ENCODE results near the gene SLC6A1.
"Not testable (repeated sequence)": the region's sequence is repeated elsewhere in the genome, so short reads cannot be mapped to it uniquely, and the experiment has no call there.

Gene SLC6A1

DNA sequence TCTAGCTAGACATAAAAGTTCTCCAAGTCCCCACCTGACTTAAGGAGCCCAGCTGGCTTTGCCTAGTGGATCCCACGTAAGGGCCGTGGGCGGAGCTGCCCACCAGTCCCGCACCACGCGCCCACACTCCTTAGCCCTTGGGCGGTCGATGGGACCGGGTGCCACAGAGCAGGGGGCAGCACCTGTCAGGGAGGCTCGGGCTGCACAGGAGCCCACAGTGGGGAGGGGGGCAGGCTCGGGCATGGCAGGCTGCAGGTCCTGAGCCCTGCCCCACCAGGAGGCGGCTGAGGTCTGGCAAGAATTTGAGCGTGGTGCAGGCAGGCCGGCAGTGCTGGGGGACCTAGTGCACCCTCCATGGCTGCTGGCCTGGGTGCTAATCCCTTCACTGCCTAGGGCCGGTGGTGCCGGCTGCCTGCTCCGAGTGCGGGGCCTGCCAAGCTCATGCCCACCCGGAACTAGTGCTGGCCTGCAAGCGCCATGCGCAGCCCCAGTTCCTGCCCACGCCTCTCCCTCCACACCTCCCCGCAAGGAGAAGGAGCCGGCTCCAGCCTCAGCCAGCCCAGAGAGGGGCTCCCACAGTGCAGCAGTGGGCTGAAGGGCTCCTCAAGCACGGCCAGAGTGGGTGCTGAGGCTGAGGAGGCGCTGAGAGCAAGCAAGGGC lies 78.7 kb downstream of the SLC6A1 start:
- DNase-seq, result no peak

- no peak for DNase-seq
These were observed 80.1 kb downstream of the SLC6A1 start for GRCh38 chr3:11072631-11073030.

DNA sequence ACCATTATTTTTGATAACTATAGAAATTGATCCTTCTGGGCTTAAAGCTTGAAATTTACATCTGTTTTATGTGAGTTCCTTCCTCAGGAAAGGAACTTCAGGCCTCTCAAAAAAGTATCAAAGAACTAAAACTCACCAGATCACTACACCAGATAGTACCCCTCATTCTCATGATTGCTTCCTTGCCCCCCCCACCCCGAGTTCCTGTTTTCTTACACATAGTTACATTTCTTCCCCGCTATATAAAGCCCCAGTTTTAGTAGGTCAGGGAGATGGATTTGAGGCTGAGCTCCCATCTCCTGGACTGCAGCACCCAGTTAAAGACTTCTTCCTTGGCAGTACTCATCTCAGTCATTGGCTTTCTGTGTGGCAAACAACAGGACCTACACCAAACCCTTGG lies 81.5 kb downstream of the SLC6A1 start:
- no peak for DNase-seq

GRCh38 chr3:11074451-11074850 lies 81.9 kb downstream of the SLC6A1 start:
- DNase-seq, result no peak

DNA sequence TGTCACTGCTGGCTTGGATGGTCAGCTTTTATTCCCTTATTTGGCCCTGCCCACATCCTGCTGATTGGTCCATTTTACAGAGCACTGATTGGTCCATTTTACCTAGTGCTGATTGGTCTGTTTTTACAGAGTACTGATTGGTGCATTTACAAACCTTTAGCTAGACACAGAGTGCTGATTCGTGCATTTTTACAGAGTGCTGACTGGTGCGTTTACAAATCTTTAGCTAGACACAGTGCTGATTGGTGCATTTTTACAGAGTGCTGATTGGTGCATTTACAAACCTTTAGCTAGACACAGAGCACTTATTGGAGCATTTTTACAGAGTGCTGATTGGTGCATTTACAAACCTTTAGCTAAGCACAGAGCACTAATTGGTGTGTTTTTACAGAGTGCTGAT lies 82.6 kb downstream of the SLC6A1 start:
- DNase-seq, result not testable (repeated sequence)

DNA sequence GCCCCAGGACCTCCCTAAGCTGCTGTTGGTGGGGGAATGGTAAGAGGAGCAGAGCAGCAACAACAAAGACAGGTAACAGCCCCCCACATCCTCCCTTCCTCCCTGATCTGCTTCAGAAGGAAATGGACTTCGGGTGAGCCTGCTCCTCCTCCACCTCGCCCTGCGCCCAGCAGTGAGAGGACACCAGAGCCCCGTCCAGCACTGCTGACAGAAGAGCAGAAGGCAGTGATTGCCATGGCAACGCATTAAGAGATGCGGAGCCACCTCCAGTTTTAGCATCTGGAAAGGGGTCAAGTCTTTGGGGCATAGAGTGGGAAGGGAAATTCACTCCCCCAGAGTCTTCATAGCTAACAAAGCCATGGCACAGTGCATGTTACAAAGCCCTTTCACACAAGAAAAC lies 84.2 kb downstream of the SLC6A1 start:
- DNase-seq, result no peak

- DNase-seq, result no peak
These were observed 84.9 kb downstream of the SLC6A1 start for GRCh38 chr3:11077466-11077865.

DNA sequence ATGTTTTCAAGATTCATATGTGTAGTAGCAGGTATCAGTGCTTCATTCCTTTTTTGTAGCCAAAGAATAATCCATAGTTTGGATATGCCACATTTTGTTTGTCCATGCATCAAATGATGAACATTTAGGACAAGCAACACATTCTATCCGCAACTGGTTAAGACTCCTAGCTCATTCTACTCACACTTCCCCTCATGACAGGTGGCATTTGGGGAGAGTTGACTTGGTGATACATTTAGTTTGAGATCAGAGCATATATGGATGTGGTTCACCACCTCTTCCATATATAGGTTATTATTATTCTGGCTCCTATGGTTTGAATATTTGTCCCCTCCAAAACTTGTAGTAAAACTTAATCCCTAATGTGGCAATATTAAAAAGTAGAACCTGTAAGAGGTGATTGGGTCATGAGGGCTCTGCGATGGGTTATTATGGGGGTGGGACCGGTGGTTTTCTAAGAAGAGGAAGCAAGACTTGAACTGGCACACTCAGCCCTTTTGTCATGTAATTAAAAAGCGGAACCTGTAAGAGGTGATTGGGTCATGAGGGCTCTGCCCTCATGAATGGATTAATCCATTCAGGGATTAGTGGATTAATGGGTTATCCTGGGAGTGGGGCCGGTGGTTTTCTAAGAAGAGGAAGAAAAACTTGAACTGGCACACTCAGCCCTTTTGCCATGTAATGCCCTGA lies 86.4 kb downstream of the SLC6A1 start:
- DNase-seq, result no peak

DNA sequence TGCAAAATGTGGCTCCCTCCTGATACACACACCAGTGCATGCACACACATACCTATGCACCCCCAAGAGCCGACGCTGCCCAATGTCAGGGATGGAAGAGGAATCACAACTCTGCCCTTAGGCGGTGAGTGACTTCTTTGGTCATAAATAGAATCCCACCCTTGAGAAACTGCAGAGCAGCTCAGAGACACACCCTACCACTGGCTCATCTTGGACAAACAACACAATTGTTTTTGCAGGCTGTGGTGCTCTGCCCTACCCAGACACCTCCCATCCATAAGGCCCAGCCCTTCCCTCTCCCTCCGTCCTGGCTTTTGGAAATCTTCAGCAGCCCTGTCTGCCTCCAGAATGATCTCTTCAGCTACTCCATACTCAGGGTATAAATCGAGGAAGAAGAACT lies 87.9 kb downstream of the SLC6A1 start:
- DNase-seq, result no peak

DNA sequence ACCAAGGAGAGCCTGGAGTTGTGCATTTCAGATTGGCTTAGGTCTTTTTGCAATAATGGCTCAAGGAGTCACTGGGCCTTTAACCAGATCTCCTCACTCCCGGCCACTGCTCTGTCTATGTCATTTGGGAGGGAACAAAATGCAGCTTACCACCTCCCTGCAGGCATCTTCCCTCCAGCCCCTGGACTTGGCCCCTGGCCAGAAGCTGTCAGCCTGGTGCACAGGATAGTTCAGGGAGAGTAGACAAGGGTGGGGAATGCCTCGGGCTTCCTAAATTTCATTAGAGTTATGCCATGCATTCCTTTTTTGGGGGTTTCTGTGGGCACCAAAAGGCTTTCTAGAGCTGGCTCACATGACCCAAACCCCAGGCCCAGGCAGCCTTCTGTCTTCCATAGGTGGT lies 91.5 kb downstream of the SLC6A1 start:
- DNase-seq, result no peak

- no peak for DNase-seq
These were observed 92.1 kb downstream of the SLC6A1 start for GRCh38 chr3:11084677-11085076.

DNA sequence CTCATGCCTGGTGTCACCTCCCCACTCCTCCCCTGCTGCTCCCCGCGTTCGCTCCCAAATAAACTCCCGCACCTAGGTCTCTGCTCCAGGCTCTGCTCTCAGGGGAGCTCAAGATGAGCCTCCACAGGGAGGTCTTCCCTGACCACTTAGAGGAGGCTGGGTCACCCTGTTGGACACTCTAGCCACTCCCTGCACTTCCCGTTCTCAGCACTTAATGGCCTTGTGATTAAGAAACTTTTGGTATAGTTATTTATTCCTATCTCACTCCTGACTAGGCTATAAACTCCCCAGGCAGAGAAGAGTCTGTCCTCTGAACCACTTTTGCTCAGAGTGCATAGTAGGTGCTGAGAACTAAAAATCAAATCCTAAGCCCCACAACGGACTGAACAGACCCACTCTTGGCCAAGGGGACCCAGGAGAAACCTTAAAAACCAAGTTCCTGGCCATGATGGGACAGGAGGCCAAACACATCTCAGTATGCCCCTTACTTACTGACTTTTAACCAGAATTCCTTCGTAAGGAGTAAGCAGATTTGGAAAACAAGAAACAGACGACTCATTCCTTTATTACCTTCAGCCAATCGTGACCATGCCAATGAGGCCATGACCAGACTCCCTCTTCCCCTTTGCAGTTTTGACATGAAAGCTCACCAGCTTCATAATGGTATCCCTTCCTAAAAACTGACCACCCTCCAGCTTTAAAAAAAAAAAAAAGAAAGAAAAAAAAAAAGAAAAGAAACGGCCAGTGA lies 92.7 kb downstream of the SLC6A1 start:
- no peak for DNase-seq

GRCh38 chr3:11086856-11087255 lies 94.3 kb downstream of the SLC6A1 start:
- DNase-seq, result no peak

- DNase-seq, result no peak
These were observed 95.5 kb downstream of the SLC6A1 start for GRCh38 chr3:11088066-11088465.

- no peak for DNase-seq
These were observed 96.3 kb downstream of the SLC6A1 start for GRCh38 chr3:11088831-11089230.

All from effector CD8-positive, alpha-beta T cell (primary cell).